Spleen (tissue), 11 donors: ENCODE measurements around the gene XAF1. TPM values are rescaled to one million over a fixed set of nuclear protein-coding genes. Genes with fewer than 3 reads are reported as not detected.

Source experiments
- DNase-seq: peaks from one replicate; pipeline ENCODE4 v3.0.0-alpha.2; 2020
- H3K27ac ChIP-seq, 8 donors: fragments of 200-600 bp; sonication (generic) in 7 of 8; 1 replicate in 4 of 8; 2 replicates in 4 of 8; pipeline versions ENCODE4 v1.5.0 to v1.8.0; 2016 to 2021; ENCODE audit warnings: inconsistent platforms in 4 of 8, mild to moderate bottlenecking in 4 of 8, moderate library complexity in 1 of 8
- H3K27me3 ChIP-seq, 7 donors: fragments of 200-600 bp; sonication (generic) in 6 of 7; replicated peaks in 1 of 7; 1 replicate in 4 of 7; 2 replicates in 3 of 7; pipeline versions ENCODE4 v1.5.0 to v1.8.0; 2016 to 2021; ENCODE audit warnings: inconsistent platforms in 3 of 7, mild to moderate bottlenecking in 1 of 7
- H3K36me3 ChIP-seq, 6 donors: fragments of 200-600 bp; sonication (generic) in 5 of 6; 1 replicate in 4 of 6; 2 replicates in 2 of 6; pipeline versions ENCODE4 v1.5.0 to v1.8.0; 2016 to 2021; ENCODE audit warnings: inconsistent platforms in 2 of 6
- H3K4me1 ChIP-seq, 6 donors: fragments of 200-600 bp; sonication (generic) in 5 of 6; 1 replicate in 3 of 6; 2 replicates in 3 of 6; pipeline versions ENCODE4 v1.5.0 to v1.8.0; 2016 to 2021; ENCODE audit warnings: inconsistent platforms in 3 of 6
- H3K4me3 ChIP-seq, 8 donors: fragments of 200-600 bp; sonication (generic) in 7 of 8; 1 replicate in 4 of 8; 2 replicates in 4 of 8; pipeline versions ENCODE4 v1.5.0 to v1.8.0; 2016 to 2021; ENCODE audit warnings: inconsistent platforms in 4 of 8, mild to moderate bottlenecking in 4 of 8, moderate library complexity in 2 of 8
- H3K9me3 ChIP-seq, 8 donors: fragments of 200-600 bp; sonication (generic) in 7 of 8; 1 replicate in 4 of 8; 2 replicates in 4 of 8; pipeline versions ENCODE4 v1.5.0 to v1.8.0; 2016 to 2021; ENCODE audit warnings: inconsistent platforms in 4 of 8
- CTCF ChIP-seq, 11 experiments: fragments of 200-600 bp in 7 of 11; fragments of 450-650 bp in 4 of 11; sonication (generic) in 4 of 11; IDR thresholded peaks in 8 of 11; conservative IDR thresholded peaks in 3 of 11; 1 replicate in 7 of 11; 2 replicates in 4 of 11; pipeline versions ENCODE4 v1.4.0 to v1.8.0; 2016 to 2021; ENCODE audit warnings: antibody characterized with exemption in 11 of 11, inconsistent platforms in 4 of 11, mild to moderate bottlenecking in 1 of 11
- POLR2A ChIP-seq, 3 donors: fragments of 450-650 bp; IDR thresholded peaks; one replicate each; pipeline ENCODE4 v1.5.1; 2017; ENCODE audit warnings: antibody characterized with exemption in 3 of 3, mild to moderate bottlenecking in 1 of 3
- POLR2AphosphoS5 ChIP-seq, 3 donors: sonication (generic); formaldehyde crosslinking; IDR thresholded peaks; one replicate each; pipeline ENCODE4 v1.5.1; 2017; ENCODE audit warnings: antibody characterized with exemption in 3 of 3
- WGBS, 5 donors: extraction: QIAGEN DNeasy Blood & Tissue Kit in 3 of 5; methylation state at CpG; one replicate each; pipeline versions ENCODE4 v1.1.5 to v1.1.7; 2013 to 2018; 5-methylcytosine and 5-hydroxymethylcytosine counted together
- intact Hi-C: fragments of 100-400 bp; cut with DNase I; formaldehyde crosslinking; loops from one replicate; pipeline ENCODE4 v1.15.0; 2023; ENCODE audit warnings: low total_unique reads
- polyA plus RNA-seq, 3 donors: library from polyadenylated mRNA; stranded (reverse); fragments of 200-250 nt; gene quantifications; one replicate each; pipeline ENCODE4 v1.2.1, GENCODE V29; 2013
- total RNA-seq, 7 donors: library from RNA; depleted of rRNA in 3 of 7; stranded (reverse); fragments of >200 nt in 3 of 7; fragmentation: NEBNext Ultra II Directional in 4 of 7; extraction: Animal tissue kit (Norgen Biotek cat#: 25700) in 4 of 7; gene quantifications; one replicate each; pipeline versions ENCODE4 v1.1.0 to v1.2.1, GENCODE V29; 2016 to 2021
- donor health status: healthy with polysubstance abuse.
- donor health status: DM: no; HTN: no; CAD: no; lungs with moderate emphysema.
- donor health status: DM: no; HTN: no; CAD: no.
- donor health status: Bipolar disorder and iron deficiency.
- donor health status: healthy.
- donor health status: DM: no; HTN: no; CAD: no.
- donor health status: DM: yes; HTN: yes; CAD: no.

XAF1 gene
- total and polyA plus RNA-seq, 10 donors: 26.4 to 176 (median 100) TPM

- TF ChIP-seq POLR2AphosphoS5 (IDR thresholded peaks at IDR 0.05) (no peak), POLR2A (IDR thresholded peaks at IDR 0.05) (no peak), CTCF (IDR thresholded peaks at IDR 0.05 in 8 of 11, conservative IDR thresholded peaks at IDR 0.05 in 3 of 11) (no peak)
- peaks cover 0 to 10% (median 0%) of the 10 kb centered on the region in 7 donors for H3K27me3 ChIP-seq
- no peak for DNase-seq
- H3K27ac ChIP-seq: no peak overlapping the region
- intact Hi-C loops: no loop called here
- no peaks in the 10 kb centered on the region for H3K36me3 ChIP-seq
- H3K4me1 ChIP-seq: peaks cover 0 to 34% (median 21%) of the 10 kb centered on the region in 6 donors
- H3K4me3 ChIP-seq: no peak overlapping the region
- H3K9me3 ChIP-seq: no peaks in the 10 kb centered on the region
Observed at GRCh38 chr17:6748617-6749016, 7.2 kb upstream of the XAF1 start.

GRCh38 chr17:6749519-6749918, 6.3 kb upstream of the XAF1 start:
- intact Hi-C loops: no loop called here

GRCh38 chr17:6752068-6752909, 3.6 kb upstream of the XAF1 start:
- no peak for TF ChIP-seq CTCF (IDR thresholded peaks at IDR 0.05 in 8 of 11, conservative IDR thresholded peaks at IDR 0.05 in 3 of 11)
- TF ChIP-seq POLR2AphosphoS5 (IDR thresholded peaks at IDR 0.05): peak in 1 of 3 donors; percentile 37
- no peaks in the 10 kb centered on the region for H3K27me3 ChIP-seq
- no peak for DNase-seq
- intact Hi-C loops: no loop called here
- H3K9me3 ChIP-seq: no peaks in the 10 kb centered on the region
- WGBS, 5 donors: 19 to 39% (median 30%) methylated on average over 7 of the region's 7 CpGs
- no peaks in the 10 kb centered on the region for H3K36me3 ChIP-seq
- H3K27ac ChIP-seq: peak overlapping the region; percentile 58 to 90 (median 83)
- H3K4me3 ChIP-seq: no peak overlapping the region
- H3K4me1 ChIP-seq: peaks cover 4 to 70% (median 46%) of the 10 kb centered on the region in 6 donors

More at GRCh38 chr17:6749519-6749918, 6.3 kb upstream of the XAF1 start:
- no peak overlapping the region for H3K4me3 ChIP-seq
- TF ChIP-seq CTCF (IDR thresholded peaks at IDR 0.05 in 8 of 11, conservative IDR thresholded peaks at IDR 0.05 in 3 of 11) (no peak), POLR2AphosphoS5 (IDR thresholded peaks at IDR 0.05) (no peak), POLR2A (IDR thresholded peaks at IDR 0.05) (no peak)
- H3K4me1 ChIP-seq: peaks cover 0 to 43% (median 26%) of the 10 kb centered on the region in 6 donors
- no peaks in the 10 kb centered on the region for H3K9me3 ChIP-seq
- peaks cover 0 to 10% (median 0%) of the 10 kb centered on the region in 7 donors for H3K27me3 ChIP-seq
- no peak for DNase-seq
- 72 to 86% (median 82%) methylated on average over 6 of the region's 6 CpGs for whole genome bisulfite sequencing, 5 donors
- no peaks in the 10 kb centered on the region for H3K36me3 ChIP-seq
- H3K27ac ChIP-seq: no peak overlapping the region

GRCh38 chr17:6753006-6753445, 2.8 kb upstream of the XAF1 start:
- Histone ChIP-seq H3K27me3 (no peaks in the 10 kb centered on the region), H3K36me3 (peaks cover 0 to 5% (median 0%) of the 10 kb centered on the region in 6 donors), H3K4me3 (no peak overlapping the region), H3K27ac (peak overlapping the region; percentile 58 to 90 (median 83)), H3K9me3 (no peaks in the 10 kb centered on the region), H3K4me1 (peaks cover 12 to 78% (median 53%) of the 10 kb centered on the region in 6 donors)
- peak; percentile 80 for DNase-seq
- intact Hi-C loops: no loop called here
- WGBS, 5 donors: 7 to 17% (median 15%) methylated on average over 8 to 9 of the region's 9 CpGs
- TF ChIP-seq CTCF (IDR thresholded peaks at IDR 0.05 in 8 of 11, conservative IDR thresholded peaks at IDR 0.05 in 3 of 11) (no peak), POLR2AphosphoS5 (IDR thresholded peaks at IDR 0.05) (peak in 2 of 3 donors; percentile 49 to 68)
